ENCODE measurements around the gene SLC22A12.

SLC22A12 gene

GRCh38 chr11:64628596-64628995, 37.6 kb downstream of the SLC22A12 start:
- no peak for DNase-seq
- Histone ChIP-seq H3K27me3 (peaks cover 0 to 5% of the 10 kb centered on the region in 2 donors), H3K9me3 (no peaks in the 10 kb centered on the region), H3K36me3 (peaks cover 0 to 27% (median 0%) of the 10 kb centered on the region in 3 donors), H3K4me3 (no peak overlapping the region), H3K27ac (no peak overlapping the region), H3K4me1 (no peaks in the 10 kb centered on the region)
- no peak for TF ChIP-seq CTCF (IDR thresholded peaks at IDR 0.05)
- intact Hi-C loops (cut with DNase I; ENCODE audit: low total_unique reads), result no loop called here

GRCh38 chr11:64629103-64629502, 38.1 kb downstream of the SLC22A12 start:
- DNase-seq, result no peak
- Histone ChIP-seq H3K4me1 (no peaks in the 10 kb centered on the region), H3K36me3 (peaks cover 0 to 24% (median 0%) of the 10 kb centered on the region in 3 donors), H3K4me3 (no peak overlapping the region), H3K9me3 (no peaks in the 10 kb centered on the region), H3K27ac (no peak overlapping the region), H3K27me3 (peaks cover 0 to 7% of the 10 kb centered on the region in 2 donors)
- intact Hi-C loops (cut with DNase I; ENCODE audit: low total_unique reads), result no loop called here
- TF ChIP-seq CTCF (IDR thresholded peaks at IDR 0.05), result no peak

- intact Hi-C loops (cut with DNase I; ENCODE audit: low total_unique reads), result no loop called here
- no peak for DNase-seq
- Histone ChIP-seq H3K9me3 (no peaks in the 10 kb centered on the region), H3K4me3 (no peak overlapping the region), H3K36me3 (peaks cover 0 to 31% (median 0%) of the 10 kb centered on the region in 3 donors), H3K4me1 (no peaks in the 10 kb centered on the region), H3K27ac (no peak overlapping the region), H3K27me3 (peaks cover 0 to 11% of the 10 kb centered on the region in 2 donors)
- TF ChIP-seq CTCF (IDR thresholded peaks at IDR 0.05), result no peak
Measured at GRCh38 chr11:64629796-64630562, 39.0 kb downstream of the SLC22A12 start.

- Histone ChIP-seq H3K36me3 (peaks cover 0 to 28% (median 0%) of the 10 kb centered on the region in 3 donors), H3K9me3 (no peaks in the 10 kb centered on the region), H3K27me3 (peaks cover 0 to 24% of the 10 kb centered on the region in 2 donors), H3K4me1 (no peaks in the 10 kb centered on the region), H3K27ac (no peak overlapping the region), H3K4me3 (no peak overlapping the region)
- DNase-seq, result no peak
- intact Hi-C loops (cut with DNase I; ENCODE audit: low total_unique reads), result no loop called here
- no peak for TF ChIP-seq CTCF (IDR thresholded peaks at IDR 0.05)
Measured at GRCh38 chr11:64631675-64632074, 40.7 kb downstream of the SLC22A12 start.

- H3K4me3 ChIP-seq, result no peak overlapping the region
- no peaks in the 10 kb centered on the region for H3K9me3 ChIP-seq
- intact Hi-C loops (cut with DNase I; ENCODE audit: low total_unique reads), result no loop called here
- H3K27me3 ChIP-seq, result peaks cover 0 to 30% of the 10 kb centered on the region in 2 donors
- TF ChIP-seq CTCF (IDR thresholded peaks at IDR 0.05), result no peak
- H3K4me1 ChIP-seq, result no peaks in the 10 kb centered on the region
- DNase-seq, result no peak
- peaks cover 0 to 28% (median 0%) of the 10 kb centered on the region in 3 donors for H3K36me3 ChIP-seq
- H3K27ac ChIP-seq, result no peak overlapping the region
Measured at GRCh38 chr11:64632237-64632636, 41.2 kb downstream of the SLC22A12 start.
